ENCODE data around the gene RASSF4. TPM values are rescaled to one million over a fixed set of nuclear protein-coding genes. Genes with fewer than 3 reads are reported as not detected.

The RASSF4 gene
- total RNA-seq, 4 donors from 2014 or later: 1.7 to 22.5 (median 7.4) TPM

DNA sequence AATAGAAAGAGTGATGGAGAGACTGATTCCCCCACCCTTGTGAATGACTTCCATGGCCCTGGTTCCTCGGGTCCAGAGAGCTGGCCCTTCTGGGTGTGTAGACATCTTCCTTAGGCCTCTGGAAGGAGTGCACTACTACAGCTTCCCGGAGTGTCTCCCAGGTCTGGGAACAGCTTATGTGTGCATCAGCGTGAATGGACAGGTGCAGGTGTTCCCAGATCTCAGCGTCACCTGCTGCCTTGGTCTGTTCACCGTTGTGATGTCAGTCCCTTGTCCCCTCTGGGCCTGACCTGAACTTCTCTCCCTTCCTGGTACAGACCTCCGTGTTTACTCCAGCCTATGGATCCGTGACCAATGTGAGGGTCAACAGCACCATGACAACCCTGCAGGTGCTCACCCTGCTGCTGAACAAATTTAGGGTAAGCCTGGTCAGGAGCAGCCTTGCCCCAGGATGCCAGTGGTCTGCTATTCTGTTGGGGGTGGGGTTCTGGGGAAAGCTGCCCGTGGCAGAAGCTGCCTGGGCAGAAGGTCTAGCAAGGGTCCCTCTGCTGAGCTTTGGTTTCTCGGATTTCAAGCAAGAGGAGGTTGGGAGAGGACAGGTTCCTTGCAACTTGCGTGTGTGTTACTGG, 29.5 kb downstream of the RASSF4 start:
- H3K4me1 ChIP-seq: peaks cover 7 to 77% (median 63%) of the 10 kb centered on the region in 3 donors

DNA sequence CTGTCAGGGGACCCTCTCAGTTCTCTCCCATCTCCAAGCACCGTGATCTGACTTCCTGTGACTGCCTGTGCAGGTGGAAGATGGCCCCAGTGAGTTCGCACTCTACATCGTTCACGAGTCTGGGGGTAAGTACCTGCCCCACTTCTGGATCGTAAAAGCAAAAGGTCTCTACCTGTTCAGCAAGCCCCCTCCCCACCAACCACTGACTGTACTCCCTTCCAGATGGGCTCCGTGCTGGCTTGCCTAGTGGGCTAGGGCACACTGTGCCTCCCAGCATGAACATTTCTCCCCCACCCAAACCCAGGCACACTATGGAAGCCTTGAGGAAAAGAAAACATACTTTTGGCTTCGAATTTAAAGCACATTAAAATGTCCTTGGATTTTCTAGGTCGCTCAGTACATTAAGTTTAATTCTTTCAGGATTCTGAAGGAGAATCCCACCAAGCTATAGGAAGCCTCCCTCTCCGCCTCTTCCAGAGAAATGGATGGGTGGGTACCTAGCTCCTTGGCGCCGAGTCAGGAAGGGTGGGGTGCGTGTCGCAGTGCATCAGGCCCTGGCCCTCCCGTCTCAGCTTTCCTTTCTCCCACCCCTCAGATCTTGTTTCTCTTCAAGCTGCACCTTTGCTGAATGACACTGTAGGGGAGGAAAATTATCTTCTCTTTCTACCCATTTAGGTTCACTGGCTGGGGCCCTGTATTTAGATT, 30.1 kb downstream of the RASSF4 start:
- no peaks in the 10 kb centered on the region for H3K9me3 ChIP-seq
- intact Hi-C loops (cut with DNase I): no loop called here
- H3K27me3 ChIP-seq: peaks cover 0 to 4% (median 0%) of the 10 kb centered on the region in 4 donors
- H3K4me3 ChIP-seq: no peak overlapping the region
- H3K4me1 ChIP-seq: peaks cover 5 to 76% (median 63%) of the 10 kb centered on the region in 3 donors
- TF ChIP-seq POLR2A (IDR thresholded peaks at IDR 0.05): no peak
- TF ChIP-seq, protein P1, sequence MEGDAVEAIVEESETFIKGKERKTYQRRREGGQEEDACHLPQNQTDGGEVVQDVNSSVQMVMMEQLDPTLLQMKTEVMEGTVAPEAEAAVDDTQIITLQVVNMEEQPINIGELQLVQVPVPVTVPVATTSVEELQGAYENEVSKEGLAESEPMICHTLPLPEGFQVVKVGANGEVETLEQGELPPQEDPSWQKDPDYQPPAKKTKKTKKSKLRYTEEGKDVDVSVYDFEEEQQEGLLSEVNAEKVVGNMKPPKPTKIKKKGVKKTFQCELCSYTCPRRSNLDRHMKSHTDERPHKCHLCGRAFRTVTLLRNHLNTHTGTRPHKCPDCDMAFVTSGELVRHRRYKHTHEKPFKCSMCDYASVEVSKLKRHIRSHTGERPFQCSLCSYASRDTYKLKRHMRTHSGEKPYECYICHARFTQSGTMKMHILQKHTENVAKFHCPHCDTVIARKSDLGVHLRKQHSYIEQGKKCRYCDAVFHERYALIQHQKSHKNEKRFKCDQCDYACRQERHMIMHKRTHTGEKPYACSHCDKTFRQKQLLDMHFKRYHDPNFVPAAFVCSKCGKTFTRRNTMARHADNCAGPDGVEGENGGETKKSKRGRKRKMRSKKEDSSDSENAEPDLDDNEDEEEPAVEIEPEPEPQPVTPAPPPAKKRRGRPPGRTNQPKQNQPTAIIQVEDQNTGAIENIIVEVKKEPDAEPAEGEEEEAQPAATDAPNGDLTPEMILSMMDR (IDR thresholded peaks at IDR 0.05): no peak
- WGBS, 2 donors: 79 to 80% methylated on average over 8 to 14 of the region's 14 CpGs
- no peak for DNase-seq
- peaks cover 0 to 5% (median 0%) of the 10 kb centered on the region in 3 donors for H3K36me3 ChIP-seq
- peak overlapping the region in 2 of 4 donors; percentile 54 to 96 for H3K27ac ChIP-seq

More for the DNA sequence above, 29.5 kb downstream of the RASSF4 start:
- H3K27ac ChIP-seq: no peak overlapping the region
- H3K27me3 ChIP-seq: peaks cover 0 to 4% (median 0%) of the 10 kb centered on the region in 4 donors
- DNase-seq: no peak
- TF ChIP-seq, protein P1 (IDR thresholded peaks at IDR 0.05): no peak
- TF ChIP-seq POLR2A (IDR thresholded peaks at IDR 0.05): no peak
- WGBS, 2 donors: 83 to 92% methylated on average over 5 to 7 of the region's 10 CpGs
- intact Hi-C loops (cut with DNase I): no loop called here
- H3K36me3 ChIP-seq: peaks cover 0 to 5% (median 0%) of the 10 kb centered on the region in 3 donors
- no peaks in the 10 kb centered on the region for H3K9me3 ChIP-seq
- no peak overlapping the region for H3K4me3 ChIP-seq

DNA sequence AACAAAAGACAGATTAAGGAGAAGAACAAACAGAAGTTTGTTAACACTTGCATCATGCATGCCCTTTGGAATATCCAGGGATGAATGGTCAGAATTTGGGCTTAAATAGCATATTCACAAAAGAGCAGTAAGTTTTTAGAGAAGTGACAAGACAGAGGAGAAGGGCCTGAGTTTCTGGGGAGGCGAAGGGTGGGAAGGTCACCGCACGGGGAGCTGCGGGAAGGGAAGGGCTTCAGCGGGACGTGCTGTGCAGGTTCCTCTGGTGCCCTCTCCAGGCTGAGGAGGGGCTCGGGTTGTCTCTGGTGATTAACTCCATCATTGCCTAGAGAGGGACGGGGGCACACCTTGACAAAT, 30.7 kb downstream of the RASSF4 start:
- TF ChIP-seq, protein P1 (IDR thresholded peaks at IDR 0.05): no peak
- no peak for TF ChIP-seq POLR2A (IDR thresholded peaks at IDR 0.05)
- peak overlapping the region in 2 of 4 donors; percentile 54 to 96 for H3K27ac ChIP-seq
- H3K4me3 ChIP-seq: no peak overlapping the region
- no peak for DNase-seq
- H3K4me1 ChIP-seq: peaks cover 0 to 76% (median 63%) of the 10 kb centered on the region in 3 donors
- peaks cover 0 to 5% (median 0%) of the 10 kb centered on the region in 3 donors for H3K36me3 ChIP-seq
- peaks cover 0 to 4% (median 0%) of the 10 kb centered on the region in 4 donors for H3K27me3 ChIP-seq
- no peaks in the 10 kb centered on the region for H3K9me3 ChIP-seq
- 42 to 71% methylated on average over 8 of the region's 8 CpGs for WGBS, 2 donors
- intact Hi-C loops (cut with DNase I): no loop called here

DNA sequence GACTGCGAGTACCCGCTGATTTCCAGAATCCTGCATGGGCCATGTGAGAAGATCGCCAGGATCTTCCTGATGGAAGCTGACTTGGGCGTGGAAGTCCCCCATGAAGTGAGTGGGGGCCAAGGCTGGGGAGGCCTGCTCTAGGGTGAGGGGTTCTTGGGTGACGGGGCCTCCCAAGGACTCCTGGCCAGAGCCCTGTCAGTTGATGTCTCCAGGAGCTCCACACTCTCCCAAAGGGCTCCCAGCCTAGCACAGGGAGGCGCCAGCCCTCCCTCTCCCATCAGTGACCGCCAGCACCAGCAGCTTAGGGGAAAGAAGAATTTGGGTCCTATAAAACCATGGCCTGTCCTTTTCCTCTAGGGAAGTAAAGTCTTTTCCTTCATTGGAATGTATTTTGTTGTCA, 31.4 kb downstream of the RASSF4 start:
- peaks cover 0 to 4% (median 0%) of the 10 kb centered on the region in 4 donors for H3K27me3 ChIP-seq
- TF ChIP-seq, protein P1 (IDR thresholded peaks at IDR 0.05): no peak
- no peak for TF ChIP-seq POLR2A (IDR thresholded peaks at IDR 0.05)
- peaks cover 0 to 5% (median 0%) of the 10 kb centered on the region in 3 donors for H3K36me3 ChIP-seq
- peaks cover 5 to 76% (median 63%) of the 10 kb centered on the region in 3 donors for H3K4me1 ChIP-seq
- no peak for DNase-seq
- no peaks in the 10 kb centered on the region for H3K9me3 ChIP-seq
- intact Hi-C loops (cut with DNase I): no loop called here
- WGBS, 2 donors: 93 to 100% methylated on average over 3 to 7 of the region's 7 CpGs
- no peak overlapping the region for H3K4me3 ChIP-seq
- H3K27ac ChIP-seq: peak overlapping the region in 3 of 4 donors; percentile 23 to 96 (median 59)

DNA sequence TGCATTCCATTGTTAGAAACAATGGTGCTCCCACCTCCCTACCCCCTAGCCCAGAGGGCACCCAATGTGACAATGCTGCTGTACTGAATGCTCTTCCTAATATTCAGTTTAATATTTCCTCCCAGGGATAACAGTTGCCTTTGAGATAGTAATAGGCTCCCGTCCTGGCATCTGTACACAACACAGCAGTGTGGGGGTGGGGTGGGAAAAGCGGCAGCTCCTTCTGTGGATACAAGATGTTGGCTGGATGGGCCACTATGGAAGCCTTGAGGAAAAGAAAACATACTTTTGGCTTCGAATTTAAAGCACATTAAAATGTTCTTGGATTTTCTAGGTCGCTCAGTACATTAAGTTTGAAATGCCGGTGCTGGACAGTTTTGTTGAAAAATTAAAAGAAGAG, 32.0 kb downstream of the RASSF4 start:
- no peak for DNase-seq

More for the DNA sequence above, 32.0 kb downstream of the RASSF4 start:
- WGBS, 2 donors: 47 to 65% methylated on average over 5 of the region's 5 CpGs
- no peak for TF ChIP-seq POLR2A (IDR thresholded peaks at IDR 0.05)
- TF ChIP-seq, protein P1 (IDR thresholded peaks at IDR 0.05): no peak
- H3K27ac ChIP-seq: peak overlapping the region in 3 of 4 donors; percentile 23 to 96 (median 59)
- peaks cover 0 to 5% (median 0%) of the 10 kb centered on the region in 3 donors for H3K36me3 ChIP-seq
- peaks cover 0 to 4% (median 0%) of the 10 kb centered on the region in 4 donors for H3K27me3 ChIP-seq
- H3K4me3 ChIP-seq: no peak overlapping the region
- H3K9me3 ChIP-seq: no peaks in the 10 kb centered on the region
- H3K4me1 ChIP-seq: peaks cover 10 to 76% (median 67%) of the 10 kb centered on the region in 3 donors
- intact Hi-C loops (cut with DNase I): no loop called here

Data from esophagus squamous epithelium (tissue), 5 donors.